Activated CD4-positive, CD25-positive, alpha-beta regulatory T cell treated with anti-CD3 and anti-CD28 coated beads, Interleukin-2, amount 50 U/mL, for 16 hours (primary cell): ENCODE data around the gene KNSTRN.
A peak's percentile ranks its signal among the peaks of the same experiment; 100 is the strongest.

Experiments
- DNase-seq: peaks from one replicate; pipeline ENCODE4 v3.0.0-alpha.2; 2020; ENCODE audit warnings: low read depth, low spot score

Gene KNSTRN

GRCh38 chr15:40429068-40429710 is 46.7 kb downstream of the KNSTRN start:
- no peak for DNase-seq

GRCh38 chr15:40430271-40430805 is 47.8 kb downstream of the KNSTRN start:
- no peak for DNase-seq

GRCh38 chr15:40435023-40435709 is 52.6 kb downstream of the KNSTRN start:
- no peak for DNase-seq

- no peak for DNase-seq
These were observed 53.2 kb downstream of the KNSTRN start for GRCh38 chr15:40435710-40436089.

GRCh38 chr15:40436116-40436891 is 53.8 kb downstream of the KNSTRN start:
- DNase-seq: no peak

GRCh38 chr15:40436892-40437751 is 54.6 kb downstream of the KNSTRN start:
- no peak for DNase-seq

- no peak for DNase-seq
These were observed 55.5 kb downstream of the KNSTRN start for GRCh38 chr15:40437752-40438687.

GRCh38 chr15:40438712-40439111 is 56.2 kb downstream of the KNSTRN start:
- no peak for DNase-seq

- no peak for DNase-seq
These were observed 57.0 kb downstream of the KNSTRN start for GRCh38 chr15:40439461-40439959.

- no peak for DNase-seq
These were observed 57.6 kb downstream of the KNSTRN start for GRCh38 chr15:40439960-40440742.

- DNase-seq: peak; percentile 85
These were observed 58.4 kb downstream of the KNSTRN start, which contains the start of gene BAHD1 for GRCh38 chr15:40440743-40441564. Gene BAHD1, plus strand, starts transcription at chr15:40440953. Its CDS starts 17,512 bp downstream, at chr15:40458465.

GRCh38 chr15:40441565-40442531 is 59.3 kb downstream of the KNSTRN start:
- no peak for DNase-seq

GRCh38 chr15:40443255-40443654 is 60.7 kb downstream of the KNSTRN start:
- no peak for DNase-seq

GRCh38 chr15:40443846-40444245 is 61.3 kb downstream of the KNSTRN start:
- DNase-seq: no peak
